NCI-H2171 treated with DMSO at 0.1 percent for 48 hours (cell line): Measurements from ENCODE around the gene TENM4.

Experiments used
- DNase-seq: peaks from one replicate; lab custom pipeline; 2025; lab: John Stamatoyannopoulos, UW

TENM4 gene

DNA sequence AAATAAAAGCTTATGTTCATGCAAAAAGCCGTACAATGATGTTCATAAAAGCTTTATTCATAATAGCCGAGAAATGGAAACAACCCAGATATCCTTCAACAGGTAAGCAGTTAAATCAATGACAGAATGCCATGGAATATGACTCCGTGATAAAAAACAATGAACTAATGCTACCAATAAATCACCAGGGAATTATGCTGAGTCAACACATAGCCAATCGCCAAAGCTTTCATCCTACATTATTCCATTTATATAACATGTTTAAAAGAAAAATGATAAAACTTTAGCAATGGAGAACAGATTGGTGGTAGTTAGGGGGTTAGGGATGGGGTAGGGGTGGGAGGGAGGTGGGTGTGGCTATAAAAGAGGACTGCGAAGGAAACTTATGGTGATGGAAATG lies 356.4 kb downstream of the TENM4 start:
- DNase-seq, result no peak

DNA sequence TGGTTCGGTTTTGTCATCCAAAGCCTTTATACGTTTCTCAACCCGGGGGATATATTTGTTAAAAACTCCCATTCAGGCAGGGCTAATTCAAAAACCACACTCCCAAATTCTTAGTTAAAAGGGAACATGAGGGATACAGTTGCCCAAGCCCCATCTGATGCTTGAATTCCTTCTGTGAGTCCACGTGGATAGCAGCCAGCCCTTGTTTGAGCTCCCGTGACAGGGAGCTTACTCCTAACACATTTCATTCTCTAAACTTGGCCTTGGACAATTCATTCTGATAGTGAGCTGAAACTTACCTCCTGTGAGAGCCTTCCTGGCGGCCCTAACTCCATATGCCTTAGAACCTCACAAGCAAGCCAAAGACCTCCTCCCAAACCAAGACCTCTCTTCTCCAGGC lies 357.5 kb downstream of the TENM4 start:
- no peak for DNase-seq

DNA sequence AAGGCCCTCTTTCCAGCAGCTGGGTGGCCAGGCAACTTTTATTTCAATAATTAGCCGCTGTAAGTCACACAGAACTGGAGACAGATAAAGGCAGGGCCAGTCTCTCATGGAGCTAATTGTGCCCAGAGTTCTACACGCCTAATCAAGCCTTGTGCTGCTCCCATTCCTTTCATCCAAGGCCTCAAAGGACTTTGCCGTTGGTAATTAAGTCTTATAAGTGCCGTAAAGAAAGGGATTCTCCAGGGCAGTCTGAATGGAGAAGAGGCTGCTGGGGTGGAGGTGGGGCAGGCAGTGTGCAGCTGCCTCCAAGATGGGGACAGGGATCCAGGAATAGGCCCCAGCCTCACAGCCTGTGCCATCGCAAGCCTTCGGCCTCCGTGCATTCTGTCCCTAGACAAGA lies 357.9 kb downstream of the TENM4 start:
- no peak for DNase-seq

DNA sequence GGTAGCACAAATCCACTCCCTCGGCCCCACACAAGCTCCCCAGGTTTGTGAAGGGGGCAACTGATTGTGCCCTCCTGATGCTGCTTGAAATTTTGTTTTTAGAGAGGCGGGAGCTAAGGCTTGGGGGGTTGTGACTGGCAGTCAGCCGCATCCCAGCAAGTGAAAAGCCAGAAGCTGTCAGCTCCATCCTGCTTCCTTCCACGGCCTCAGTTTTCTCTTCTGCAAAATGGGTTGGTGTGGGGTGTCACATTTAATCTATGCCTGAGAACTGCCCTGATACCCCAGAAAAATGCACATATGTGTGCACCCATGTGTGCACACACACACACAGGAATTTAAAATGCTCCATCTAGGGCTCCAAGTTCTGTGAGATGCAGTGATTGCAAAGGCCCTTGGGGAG lies 358.6 kb downstream of the TENM4 start:
- DNase-seq, result no peak

DNA sequence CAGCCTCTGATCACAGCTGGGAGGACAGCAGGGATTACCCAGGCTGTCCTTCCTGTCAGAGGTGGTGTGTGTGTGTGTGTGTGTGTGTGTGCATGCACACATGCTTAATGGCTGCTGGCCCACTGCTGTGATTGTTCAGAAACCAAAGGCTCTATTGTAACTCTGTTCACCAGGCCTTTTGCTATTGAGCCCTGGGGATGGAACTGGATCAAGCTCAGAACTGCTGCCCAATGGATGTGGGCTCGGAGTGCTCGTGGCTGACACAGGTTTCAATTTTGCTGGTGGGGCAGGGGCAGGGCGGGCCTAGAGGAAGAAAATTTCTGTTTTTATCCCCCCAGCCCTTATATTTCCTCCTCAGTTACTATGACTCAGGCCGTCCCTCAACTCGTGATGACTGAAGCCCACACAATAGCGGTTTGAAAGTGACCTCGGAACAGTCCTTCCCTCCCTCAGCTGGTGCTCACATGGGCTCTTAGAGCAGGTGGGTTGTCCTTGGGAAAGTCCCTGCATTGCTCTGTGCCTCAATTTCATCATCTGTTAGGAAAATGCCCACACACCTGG lies 359.3 kb downstream of the TENM4 start:
- DNase-seq, result no peak

DNA sequence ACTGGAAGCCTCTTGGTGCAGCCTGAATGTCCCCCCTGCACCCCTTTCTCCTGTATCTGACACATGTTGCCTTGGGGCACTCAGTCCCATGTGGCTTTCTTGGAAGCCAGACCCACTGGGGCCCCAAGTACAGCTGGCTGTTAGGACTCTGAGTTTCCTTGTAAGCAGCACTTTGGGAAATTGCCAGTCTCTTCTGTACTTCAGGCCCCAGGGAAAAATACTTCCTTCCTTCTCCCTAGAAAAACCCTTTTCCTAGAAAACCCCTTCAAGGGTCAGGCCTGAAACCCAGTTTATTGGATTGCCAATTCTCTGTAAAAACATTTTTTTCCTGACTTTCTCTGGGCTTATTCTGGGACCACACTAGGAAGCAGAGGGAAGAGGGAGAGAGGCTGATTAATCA lies 360.3 kb downstream of the TENM4 start:
- DNase-seq, result peak; percentile 40

DNA sequence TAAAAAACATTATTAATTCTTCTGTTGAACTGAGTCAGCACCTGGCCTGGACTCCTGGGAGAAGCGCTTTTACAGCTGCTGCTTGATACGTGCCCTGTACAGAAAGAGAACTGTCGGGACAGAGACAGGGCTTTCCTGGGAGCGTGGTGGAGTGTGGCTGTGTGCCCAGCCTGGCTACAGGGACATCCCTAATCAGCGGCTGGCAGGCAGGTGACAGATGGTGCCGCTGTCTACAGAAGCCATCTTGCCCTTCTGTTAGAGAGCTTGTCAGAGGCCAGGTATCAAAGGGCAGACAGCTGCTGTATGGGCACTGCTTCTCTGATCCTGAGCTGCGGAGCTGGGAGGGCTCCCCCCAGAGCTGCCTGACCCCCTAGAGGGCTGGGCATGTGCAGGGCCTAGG lies 361.8 kb downstream of the TENM4 start:
- DNase-seq, result peak; percentile 99

DNA sequence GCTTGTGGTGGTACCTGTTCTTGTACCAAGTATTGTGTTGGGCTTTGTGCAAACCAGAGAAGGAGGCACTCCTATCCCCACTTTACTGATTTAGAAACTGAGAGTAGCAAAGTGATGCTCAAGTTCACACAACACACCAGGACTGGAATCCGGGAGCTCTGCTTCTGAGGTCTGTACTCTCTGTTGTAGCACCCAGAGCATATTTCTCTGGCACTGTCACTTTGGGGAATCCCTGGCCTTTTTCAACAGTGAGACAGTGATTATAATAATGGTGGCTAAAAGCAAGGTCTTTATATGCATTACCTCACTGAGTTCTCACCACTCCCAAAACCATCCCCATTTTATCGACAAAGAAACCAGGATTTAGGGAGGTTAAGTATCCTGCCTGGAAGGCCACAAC lies 362.4 kb downstream of the TENM4 start:
- DNase-seq, result no peak

DNA sequence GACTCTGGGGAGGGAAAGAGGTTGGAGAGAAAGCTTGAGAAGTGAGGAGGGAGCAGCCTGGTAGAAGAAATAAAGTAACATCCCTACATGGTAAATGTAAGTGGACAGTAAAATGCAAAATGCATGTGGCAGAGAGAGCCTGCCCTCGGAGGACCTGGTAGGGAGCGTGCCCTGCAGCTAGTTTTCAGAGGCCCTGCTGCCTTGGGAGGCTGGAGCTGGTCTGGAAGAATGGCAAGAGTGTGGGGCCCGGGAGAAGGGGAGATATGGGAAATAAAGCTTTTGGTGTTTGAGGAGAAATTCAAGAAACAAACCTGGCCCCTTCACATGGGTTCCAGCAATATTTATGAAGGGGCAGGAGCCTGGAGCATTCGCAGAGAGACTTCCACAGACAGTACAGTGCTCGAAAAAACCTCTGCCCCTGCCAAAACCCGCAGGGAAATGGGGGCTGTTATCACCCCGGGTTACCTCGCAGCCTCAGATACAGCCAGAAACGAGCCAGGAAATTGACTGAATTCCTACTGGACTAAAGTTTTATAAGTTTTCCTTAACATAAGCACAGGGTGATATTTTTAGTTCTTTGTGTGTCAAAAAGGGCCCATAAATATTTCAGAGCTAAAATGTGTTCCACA lies 363.0 kb downstream of the TENM4 start:
- DNase-seq, result no peak

DNA sequence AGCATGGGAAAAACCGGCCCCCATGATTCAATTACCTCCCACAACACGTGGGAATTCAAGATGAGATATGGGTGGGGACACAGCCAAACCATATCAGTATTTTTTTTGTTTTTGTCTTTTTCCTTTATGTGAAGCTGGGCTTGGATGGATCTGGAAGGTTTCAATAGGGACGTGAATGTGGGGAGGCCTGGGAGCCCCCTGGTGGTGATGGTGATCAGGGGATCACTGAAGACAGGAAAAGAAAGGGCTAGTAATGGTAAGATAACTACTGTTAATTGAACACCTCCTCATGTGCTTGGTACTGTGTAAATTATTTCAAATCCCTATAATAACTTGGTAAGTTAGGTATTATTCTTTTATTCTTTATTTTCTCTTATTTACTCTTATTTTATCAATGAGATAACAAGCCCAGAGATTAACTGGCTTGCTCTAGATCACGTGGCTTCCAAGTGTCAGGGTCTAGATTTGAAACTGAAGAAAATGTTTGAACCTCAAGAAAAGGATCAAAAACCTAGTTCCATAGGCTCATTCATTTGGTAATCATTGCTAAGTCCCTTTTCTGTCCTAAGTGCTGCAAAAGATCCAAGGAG lies 364.2 kb downstream of the TENM4 start:
- DNase-seq, result peak; percentile 26

DNA sequence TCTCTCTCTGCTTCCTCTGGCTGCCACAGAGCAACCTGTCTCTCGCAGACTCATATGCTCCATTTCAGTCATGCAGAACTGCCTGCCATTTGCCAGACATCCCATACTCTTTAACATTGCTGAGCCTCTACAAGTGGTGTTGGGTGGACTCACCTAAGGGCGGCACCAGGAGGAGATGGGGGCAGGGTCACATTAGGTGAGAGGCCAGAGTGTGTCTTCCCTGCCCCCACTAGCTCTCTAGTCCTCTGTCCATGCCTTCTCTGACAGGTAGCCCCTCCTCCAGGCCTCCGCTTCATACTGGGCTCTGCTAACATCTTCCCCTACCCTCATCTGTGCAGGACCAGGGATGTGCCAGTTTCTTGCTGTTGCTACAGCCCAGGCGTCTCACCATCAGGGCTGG lies 366.3 kb downstream of the TENM4 start:
- no peak for DNase-seq

DNA sequence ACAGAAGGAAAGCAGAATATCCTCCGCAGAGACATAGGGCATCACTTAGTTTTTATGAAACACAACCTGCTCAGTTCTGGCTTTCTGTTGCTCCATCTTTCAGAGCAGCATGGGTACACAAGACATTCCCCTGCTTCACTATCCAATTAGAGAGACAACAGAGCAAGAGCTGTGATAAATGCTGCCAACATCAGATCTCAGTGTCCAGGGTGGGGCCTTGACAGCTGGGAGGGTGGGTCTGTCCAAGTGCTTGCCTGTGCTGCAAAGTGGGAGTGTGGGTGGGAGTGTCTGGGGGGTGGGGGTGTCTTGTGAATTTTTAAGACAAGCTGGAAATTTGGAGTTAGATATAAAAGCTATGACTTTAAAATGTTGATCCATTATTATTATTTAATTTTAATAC lies 369.6 kb downstream of the TENM4 start:
- peak; percentile 50 for DNase-seq

DNA sequence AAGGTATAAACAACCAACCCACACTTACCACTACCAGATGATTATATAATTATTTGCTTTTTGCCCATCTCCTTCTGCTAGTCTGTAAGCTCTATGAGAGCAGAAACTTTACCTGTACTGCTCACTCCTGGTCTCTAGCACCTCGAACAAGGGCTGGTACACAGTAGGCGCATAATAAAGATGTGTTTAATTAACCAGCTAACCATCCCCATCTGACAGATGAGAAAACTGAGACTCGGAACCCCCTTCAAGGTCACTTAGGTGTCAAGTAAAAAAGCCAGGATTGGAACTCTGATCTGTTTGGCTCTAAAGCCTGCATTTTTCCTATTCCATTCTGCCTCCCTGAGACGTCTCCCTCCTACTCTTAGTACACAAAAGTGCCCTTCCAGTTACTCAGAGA lies 370.3 kb downstream of the TENM4 start:
- DNase-seq, result no peak

DNA sequence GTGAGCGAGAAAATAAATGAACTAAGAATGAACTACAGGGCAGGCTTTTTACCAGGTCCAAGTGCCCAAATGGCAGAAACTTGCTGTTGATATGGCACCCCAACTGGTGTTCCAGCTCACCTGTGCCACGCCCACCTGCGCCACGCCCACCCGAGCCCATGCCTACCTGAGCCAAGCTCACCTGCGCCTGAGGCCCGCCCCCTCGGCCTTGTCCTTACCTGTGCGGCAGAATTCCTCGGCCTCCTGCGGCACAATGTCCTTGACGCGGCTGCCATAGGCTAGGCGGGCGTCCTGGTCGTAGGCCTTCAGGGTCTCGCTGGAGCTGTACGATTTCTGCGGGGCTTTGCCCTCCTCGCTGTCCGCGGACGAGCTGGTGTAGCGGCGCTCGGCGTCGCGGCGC lies 371.3 kb downstream of the TENM4 start:
- DNase-seq, result no peak

DNA sequence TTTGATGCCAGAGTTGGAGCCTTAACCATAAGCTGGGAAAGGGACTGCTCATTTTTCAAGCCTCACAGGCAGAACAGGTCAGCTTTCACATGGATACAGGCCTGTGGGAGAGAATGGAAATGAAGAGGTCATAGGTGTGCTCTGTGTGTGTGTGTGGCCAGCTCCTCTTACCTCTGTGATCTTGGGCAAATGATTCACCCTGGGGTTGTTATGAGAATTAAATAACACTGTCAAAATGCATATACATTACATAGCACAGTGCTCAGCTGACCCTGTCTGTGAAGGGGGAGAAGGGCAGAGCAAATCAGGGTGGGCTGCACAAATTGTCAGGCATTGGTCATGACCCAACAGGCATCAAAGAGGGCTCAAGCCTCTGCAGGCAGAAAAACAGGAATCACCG lies 372.5 kb downstream of the TENM4 start:
- no peak for DNase-seq

DNA sequence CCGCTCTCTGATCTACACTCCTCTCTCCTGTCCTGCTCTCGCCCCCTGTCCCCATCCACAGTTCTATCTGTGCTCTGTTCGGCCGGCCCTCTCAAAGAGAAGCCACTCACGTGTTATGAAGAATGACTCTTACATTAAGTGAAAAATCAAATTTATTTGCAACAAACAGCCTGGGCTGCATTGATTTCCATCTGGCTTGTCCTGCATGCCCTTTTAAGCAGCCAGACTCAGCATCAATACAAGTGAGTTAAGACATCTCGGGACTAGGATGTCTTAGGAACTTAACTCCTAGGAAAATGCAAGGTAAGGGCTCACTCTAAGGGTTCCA lies 373.5 kb downstream of the TENM4 start:
- no peak for DNase-seq

DNA sequence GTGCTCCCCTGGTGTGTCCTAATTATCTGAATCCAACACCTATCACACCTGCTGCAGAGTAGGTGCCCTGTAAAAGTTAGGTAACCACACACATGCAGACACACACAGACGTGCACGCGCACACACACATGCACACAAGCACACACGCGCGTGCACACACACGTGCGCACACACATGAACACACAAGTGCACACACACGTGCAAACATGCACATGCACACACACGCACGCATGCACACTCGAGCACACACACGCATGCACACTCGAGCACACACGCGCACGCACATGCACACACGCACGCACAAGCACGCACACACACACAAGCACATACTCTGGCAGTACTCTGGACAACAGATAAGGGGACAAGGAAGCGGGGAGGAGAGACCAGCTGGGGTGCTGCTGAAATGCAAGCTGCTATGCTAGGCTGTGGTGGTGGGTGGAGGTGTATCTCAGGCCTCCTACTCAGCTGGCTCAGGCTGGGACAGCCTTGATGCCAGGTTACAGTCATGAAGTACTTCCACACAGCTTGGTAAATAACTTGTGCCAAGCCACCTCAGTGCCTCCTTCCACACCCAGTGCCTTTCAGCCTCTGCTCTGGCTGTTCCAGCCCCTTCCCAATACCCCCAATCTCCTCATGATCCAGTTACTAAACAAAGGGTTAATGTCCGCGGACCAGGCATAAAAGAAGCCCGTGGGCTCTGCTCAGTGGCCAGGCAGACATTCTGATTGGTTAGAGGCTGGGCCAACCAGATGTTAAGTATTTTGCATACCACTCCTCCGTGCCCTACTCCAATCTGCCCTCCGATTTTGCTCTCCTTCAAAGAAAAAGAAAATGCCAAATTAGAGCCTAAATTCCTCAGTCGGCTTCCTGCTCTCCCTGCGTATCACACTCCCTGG lies 374.1 kb downstream of the TENM4 start:
- no peak for DNase-seq

DNA sequence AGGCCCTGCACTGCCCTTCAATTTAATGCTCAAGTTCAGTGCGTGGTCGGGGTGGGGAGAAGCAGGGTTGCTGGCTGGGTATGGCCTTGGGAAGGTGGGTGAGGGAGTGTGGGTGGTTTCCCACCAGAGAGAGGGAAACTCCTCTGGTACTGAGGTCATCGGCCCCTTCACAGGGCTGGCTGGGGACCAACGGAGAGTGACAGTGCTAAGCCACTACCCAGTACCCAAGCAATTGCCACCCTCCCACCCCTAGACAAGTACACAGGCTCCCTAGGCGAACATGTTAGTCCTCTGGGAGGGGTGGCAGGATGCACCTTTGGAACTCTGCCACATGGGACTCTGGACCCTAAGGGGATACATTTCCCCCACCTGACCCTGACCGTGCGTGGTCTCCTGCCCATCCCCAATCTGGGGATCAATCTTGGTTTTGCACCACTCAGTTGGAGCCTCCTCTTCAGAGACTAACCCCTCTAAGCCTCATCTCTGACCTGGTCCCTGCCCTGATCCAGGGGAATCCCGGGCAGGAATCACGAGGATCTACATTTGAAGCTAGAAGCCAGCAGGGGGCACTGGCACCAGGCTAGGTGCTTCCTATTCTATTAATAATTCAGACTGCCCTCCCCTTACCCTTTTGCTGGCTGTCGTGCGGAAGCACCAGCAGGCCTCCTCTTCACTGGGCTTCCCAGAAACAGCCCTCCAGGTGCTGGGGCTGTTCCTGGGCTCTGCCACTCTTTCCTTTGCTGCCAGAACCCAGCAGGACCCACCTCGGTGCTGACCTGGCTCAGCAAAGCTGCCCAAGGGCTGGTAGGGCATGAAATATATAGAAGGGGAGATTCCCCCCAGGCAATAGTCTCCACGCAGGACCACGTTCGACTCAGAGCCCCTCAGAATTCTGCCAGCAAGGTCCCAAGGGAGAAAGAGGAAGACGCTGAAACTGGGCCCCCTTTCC lies 377.7 kb downstream of the TENM4 start:
- peak; percentile 64 for DNase-seq

DNA sequence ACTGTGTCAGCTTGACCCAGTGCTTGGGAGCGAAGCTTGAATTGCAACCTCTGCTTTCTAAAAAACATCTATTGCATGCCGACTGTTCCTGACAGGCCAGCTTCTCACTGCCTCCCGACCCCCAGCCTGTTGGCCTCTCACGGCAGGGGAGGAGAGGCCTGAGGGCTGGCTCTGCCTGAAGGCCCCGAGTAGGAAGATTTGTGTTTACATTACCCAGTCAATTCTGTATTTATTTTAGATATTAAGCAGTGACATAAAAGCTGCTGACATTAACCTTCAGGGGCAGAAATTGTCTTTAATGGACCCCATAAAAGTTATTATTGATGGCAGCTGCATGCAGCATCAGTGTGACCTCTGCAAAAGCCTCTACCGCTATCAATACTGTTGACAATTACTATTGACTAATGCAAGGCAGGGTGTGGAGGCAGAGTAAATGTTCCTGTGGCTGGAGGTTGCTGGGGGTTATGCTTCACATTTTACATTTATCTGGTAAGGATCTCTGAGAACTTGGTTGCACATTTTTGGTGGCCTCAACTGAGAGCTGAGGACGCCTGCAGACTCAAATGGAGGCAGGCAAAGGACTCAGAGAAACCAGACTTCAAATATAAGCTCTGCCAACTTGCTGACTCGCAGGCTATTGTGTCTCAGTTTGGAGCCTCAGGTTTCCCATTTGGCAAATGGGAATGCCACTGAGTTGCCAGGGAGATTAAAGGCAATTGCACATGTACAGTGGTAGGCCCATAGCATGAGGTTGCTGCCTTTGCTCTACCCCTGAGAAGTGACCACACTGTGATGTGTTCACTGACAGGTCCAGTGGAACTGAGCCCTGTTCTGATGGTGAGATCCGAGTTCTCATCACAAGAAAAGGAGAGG lies 380.5 kb downstream of the TENM4 start:
- DNase-seq, result no peak

DNA sequence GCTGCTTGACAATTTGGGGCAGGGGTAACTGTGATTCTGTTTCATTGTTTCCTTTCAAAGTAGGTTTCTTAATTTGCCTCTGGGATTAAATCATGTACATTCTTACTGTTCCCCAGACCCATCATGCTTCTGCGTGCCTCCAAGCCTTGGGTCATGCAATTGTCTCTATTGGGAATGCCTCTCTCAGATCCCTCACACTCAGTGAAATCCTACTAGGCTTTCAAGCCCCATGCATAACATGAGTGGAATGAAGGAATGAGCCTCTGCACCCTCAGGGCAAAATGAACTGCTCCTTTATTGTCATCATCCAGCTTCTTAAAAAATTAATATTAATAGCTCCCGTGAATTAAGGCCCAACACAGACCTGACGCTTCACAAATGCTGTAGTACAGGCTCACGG lies 381.7 kb downstream of the TENM4 start:
- DNase-seq, result no peak
